Ecto neural progenitor cell (in vitro differentiated cells): Measurements from ENCODE around the gene C6orf141.

Experiments
- DNase-seq: peaks from one replicate; pipeline ENCODE4 v3.0.0-alpha.2; 2018; ENCODE audit warnings: low spot score

Gene C6orf141

DNA sequence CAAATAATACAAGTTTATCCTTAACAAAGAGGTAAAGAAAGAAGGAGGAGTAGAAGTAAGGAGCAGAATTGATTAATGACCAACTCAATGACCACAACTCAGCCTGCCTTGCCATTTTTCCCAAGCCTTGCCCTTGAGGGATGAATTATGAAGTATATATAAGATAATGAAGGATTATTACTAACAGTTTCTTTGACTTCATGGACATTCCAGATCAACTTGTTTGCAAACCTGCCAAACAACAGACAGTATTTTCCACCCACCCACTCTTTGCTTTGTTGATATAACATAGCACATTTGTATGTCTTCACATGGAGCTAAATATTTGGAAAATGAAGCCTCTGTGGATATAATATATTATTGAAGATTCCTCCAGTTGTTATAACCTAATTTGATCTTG lies 9.9 kb upstream of the C6orf141 start:
- DNase-seq, result no peak

DNA sequence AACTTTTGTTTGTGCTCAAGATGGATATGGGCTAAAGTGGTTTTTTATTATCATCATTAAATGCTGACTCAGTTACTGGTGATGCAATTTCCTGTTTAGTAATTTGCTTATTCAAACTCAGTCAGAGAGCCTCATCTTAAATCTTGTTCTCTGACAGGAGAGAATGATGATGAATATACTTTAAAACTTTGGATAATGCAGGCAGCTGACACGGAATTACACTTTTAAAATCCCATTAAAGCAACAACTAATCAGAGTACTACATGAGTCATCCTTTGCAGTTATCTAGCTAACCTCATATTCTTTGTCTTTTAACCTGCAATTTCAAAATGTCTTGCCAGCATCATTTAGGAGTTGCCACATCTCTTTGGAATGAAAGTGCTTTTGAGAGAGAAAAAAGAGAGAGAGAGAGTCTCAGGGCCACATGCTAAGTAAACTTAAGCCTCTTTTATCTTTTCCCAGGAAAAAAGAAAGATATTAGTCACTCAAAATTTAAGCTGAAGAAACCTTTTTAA lies 9.2 kb upstream of the C6orf141 start:
- no peak for DNase-seq

DNA sequence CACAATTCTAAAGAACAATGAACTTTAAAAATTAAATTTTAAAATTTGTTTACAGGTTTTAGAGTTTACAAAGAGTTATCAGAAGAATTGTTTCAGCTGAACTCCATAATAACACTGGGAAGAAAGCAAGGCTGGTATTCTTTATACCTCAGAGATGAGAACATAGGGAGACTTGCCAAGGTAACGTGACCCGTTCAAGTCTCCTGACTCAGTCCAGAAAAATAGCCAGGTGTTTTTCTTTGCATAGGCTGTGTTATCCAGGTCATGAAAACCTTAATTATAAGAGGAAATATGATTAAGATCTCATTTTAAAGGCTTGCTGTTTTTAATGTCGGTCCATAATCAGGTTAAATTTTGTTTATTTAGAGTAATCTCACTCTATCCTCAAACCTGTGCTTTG lies 8.5 kb upstream of the C6orf141 start:
- no peak for DNase-seq

DNA sequence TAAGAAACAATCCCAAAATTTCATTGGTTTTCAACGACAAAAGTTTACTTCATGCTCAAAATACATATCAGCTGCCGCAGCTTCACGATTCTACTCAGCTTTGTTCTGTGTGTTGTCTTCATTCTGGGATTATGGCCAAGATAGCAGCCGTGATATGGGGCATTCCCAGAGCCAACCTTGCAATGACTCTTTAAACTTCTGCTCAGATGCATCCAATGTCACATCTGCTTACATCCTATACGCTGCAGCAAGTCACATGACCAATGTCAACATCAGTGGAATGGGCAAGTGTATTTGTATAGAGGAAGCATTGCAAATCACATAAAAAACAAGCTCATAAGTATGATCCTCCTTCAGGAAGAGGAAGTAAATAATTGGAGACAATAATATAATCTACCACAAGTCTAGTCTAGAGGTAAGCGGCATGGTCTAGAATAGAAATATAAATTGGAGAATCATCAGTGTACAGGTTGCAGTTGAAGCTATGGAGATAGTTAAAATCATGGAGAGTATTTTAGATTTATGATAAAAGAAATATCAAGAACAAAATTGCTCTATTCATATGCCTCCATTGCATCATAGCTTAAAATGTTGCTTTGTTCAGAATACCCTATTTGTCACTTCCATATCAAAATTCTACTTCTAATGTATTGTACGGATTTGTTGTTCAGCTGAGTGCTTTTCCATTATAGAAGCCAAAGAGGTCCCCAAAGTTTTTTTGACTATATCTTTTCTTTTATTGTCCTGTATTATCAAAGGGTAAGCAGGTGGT lies 7.2 kb upstream of the C6orf141 start:
- DNase-seq, result no peak

DNA sequence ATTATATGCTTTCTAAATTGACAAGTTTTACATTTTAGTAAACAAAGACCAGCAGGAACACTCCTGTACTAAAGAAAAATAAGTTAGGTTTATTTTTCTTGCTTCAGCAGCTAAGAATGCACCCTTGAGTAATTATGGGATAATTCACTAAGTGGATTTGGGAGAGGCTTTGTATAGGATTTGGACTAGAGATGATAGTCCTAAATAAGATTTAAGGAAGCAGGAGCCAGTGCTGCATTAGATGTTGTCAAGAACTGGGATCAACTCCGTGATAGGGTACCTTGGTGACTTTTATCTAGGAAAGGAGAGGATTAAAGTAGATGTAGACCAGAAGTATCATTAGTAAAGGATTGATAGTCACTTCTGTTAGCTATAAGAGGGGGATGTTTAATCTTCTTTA lies 4.1 kb upstream of the C6orf141 start:
- DNase-seq, result no peak

DNA sequence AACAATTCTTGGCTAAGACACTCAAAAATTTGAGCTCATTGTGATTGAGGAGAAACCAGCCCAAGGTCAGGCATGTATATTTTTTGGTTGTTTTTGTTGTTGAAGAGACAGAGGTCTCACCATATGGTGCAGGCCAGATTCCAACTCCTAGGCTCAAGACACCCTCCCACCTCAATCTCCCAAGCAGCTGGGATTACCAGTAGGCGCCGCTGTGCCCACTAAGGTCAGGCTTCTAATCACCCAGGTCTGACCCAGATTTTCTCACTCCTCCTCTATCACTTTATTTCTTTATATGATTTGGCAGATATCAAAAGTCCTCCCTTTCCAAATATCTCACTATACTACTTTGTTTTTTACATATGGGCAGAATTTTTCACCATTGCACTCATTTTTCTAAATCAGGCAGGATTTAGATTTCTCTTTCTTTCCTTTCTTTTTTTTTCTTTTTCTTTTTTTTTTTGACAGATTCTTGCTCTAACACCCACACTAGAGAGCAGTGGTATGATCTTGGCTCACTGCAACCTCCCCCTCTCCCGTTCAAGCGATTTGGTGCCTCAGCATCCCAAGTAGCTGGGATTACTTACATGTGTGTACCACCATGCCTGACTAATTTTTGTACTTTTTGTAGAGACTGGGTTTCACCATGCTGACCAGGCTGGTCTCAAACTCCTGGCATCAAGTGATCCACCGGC lies 1.7 kb upstream of the C6orf141 start:
- DNase-seq, result no peak

DNA sequence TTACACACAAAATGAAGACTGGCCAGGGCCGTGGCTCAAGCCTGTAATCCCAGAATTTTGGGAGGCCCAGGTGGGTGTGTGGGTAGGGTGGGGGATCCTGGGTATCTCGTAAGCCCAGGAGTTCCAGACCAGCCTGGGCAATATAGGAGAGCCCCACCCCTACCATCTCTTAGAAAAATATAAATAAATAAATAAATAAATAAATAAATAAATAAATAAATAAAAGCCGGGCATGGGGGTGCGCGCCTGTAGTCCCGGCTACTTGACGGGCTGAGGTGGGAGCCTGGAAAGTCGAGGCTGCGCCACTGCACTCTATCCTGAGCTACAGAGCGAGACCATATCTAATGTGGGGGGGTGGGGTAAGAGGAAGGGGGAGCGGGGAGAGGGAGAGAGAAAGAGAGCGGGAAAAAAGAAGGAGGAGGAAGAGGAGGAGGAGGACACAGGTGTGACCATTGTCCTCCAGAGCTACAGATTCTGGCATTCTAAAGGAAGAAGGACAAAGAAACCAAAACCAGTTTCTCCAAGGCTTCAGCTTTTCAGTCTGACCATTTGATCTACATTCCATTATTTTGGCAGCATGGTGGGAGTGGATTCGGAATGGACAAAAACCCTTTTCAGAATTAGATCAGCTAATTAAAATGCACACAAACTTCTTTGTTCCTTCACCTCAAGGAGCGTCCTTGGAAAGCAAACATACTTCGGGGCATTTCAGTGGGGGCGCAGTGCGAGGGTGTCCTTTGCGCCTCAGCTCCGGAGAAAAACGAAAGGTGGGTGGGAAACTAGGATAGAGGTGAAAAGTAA lies 577 bp upstream of the C6orf141 start:
- no peak for DNase-seq

DNA sequence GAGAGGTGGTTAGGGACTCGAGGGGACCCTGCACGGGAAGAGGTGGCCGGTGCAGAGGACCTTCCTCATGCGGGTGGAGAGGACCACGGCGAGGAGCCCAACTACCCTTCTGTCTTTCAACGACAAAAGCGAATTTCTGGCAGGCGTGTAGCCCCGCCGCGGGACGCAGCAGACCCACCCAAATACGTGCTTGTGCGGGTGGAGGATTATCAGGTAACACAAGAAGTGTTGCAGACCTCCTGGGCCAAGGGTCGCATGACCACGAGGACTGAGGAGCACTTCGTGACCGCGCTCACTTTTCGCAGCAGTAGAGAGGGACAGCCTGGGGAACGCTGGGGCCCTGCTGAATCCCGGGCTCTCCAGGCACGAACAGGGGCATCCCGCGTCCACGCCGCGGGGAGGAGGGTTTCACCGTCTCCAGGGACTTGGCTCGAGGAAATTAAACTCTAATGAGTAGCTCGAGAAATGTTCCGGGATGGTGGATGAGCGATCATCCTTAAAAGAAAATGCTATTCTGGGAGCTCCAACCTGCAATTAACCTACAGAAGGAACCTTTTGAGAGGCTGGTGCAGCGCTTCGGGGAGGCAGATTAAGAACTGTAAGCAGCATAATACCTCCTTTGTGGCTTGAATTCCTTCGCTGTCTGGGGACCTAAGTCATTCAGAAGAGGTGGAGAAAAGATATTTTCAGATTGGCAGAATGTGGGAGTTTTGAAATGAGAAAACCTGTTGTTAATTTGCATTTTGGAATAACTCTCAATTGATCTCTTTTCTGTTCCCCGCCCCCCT lies 804 bp downstream of the C6orf141 start:
- DNase-seq, result peak; percentile 67

DNA sequence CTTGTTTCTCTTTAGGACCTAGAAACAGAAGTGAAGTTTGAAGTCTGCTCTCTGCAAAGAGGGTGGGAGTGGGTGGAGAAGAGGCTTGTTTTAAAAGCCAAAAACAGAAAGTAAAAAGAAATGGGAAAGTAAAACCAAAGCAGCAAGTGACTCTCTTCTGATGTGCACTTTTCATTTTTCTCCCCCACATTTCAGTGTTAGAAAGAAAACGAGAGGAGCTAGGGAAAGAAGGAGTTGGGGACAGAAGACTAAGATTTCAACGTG lies 1.3 kb downstream of the C6orf141 start:
- DNase-seq, result no peak

DNA sequence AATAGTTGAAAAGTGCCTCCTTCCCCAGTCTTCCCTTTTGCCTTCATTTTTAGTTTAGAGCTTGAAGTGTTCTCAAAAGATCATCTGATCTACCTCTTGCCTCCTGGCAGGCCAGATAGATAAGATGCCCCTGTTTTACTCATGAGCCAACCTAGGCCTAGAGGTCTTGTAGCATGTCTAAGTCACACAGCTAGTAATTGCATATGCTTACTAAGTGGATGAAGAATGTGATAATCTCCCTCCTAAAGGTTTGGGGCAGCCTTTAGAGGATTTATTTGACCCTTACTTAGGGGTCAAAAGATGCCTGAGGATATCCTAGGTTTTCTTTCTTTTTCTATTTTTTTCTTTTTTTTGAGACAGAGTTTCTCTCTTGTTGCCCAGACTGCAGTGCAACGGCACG lies 2.1 kb downstream of the C6orf141 start:
- no peak for DNase-seq

DNA sequence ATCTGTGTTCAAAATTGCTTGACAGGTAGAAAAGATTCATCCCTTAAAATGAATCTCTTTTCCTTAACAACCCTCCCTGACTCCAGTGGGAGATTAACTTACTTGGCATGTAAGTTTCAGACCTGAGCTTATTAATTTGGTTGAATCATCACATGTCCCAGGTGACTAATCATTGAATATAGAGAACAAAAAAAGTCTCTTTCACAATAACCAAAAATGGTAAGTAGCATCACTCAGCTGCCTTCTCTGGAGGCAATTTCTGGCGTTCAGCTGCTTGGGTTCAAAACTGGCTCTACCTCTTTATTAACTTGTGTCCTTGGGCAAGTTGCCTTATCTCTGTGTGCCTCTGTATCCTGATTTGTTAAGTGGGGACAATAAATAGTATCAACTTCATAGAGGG lies 2.9 kb downstream of the C6orf141 start:
- DNase-seq, result no peak

DNA sequence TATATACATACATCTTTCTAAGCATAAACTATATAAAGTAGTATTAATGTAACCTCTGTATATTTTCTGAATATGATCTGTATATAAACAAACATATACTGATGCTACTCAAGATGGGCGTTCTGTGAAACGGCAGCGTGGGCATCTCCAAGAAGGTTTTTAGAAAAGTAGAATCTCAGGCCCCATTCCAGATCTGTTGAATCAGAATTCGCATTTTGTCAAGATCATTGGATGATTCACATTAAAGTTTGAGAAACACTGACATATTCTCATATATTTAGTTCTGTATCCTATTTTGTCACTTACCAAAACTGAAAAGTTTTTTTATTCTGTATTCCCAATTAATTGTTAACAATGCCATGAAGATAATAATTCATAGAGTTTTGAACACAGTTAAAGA lies 5.5 kb downstream of the C6orf141 start:
- no peak for DNase-seq

DNA sequence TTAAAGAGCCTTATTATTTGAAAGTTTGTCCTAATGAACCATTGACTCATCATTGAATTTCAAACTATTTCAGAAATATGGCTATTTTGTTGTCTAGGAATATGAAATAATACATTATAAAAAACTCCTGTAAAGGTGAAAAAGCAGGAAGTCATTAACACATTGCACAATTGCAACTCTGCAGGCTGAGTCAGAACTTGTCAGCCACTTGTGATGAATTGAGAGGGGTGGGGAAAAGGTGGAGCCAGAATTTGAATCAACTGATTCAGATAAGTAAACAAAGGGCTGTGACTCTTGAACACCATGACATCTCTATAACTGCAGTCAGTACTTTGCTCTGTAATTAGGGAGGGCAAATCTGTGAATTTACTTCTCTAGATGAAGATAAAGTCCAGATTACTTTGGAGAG lies 6.0 kb downstream of the C6orf141 start:
- no peak for DNase-seq

DNA sequence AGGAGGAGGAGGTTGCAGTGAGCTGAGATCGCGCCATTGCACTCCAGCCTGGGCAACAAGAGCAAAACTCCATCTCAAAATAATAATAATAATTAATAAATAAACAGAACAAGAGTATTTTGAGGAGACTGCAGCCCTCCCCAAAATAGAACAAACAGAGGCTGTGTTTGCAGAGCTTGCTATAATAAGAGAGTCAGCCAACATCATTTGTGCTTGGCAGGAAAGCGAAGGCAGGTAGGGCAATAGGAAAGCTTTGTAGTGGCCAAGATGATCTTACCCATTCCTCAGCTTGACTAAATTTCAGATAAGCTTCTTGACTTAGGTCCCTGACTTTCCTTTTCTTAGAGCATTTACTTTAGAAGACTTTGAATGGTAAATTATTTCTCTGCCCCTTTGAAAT lies 6.7 kb downstream of the C6orf141 start:
- no peak for DNase-seq

DNA sequence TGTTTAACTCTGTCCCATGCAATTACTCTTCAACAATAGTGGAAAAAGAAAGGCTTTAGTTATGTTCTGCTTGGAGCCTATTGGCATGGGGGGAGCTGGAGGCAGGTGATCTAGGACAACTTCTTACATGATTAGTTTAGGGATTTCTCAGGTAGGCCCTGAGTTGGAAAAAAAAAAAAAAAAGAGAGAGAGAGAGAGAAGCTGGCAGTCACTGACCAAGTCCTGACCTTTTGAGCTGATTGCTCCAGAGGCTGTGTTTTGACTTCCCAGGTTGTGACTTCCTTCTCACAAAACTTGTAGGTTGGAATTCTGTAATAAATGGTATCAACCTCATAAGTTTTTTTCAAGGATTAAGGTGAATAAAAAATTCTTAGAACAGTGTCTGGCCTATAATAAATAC lies 7.8 kb downstream of the C6orf141 start:
- DNase-seq, result no peak

DNA sequence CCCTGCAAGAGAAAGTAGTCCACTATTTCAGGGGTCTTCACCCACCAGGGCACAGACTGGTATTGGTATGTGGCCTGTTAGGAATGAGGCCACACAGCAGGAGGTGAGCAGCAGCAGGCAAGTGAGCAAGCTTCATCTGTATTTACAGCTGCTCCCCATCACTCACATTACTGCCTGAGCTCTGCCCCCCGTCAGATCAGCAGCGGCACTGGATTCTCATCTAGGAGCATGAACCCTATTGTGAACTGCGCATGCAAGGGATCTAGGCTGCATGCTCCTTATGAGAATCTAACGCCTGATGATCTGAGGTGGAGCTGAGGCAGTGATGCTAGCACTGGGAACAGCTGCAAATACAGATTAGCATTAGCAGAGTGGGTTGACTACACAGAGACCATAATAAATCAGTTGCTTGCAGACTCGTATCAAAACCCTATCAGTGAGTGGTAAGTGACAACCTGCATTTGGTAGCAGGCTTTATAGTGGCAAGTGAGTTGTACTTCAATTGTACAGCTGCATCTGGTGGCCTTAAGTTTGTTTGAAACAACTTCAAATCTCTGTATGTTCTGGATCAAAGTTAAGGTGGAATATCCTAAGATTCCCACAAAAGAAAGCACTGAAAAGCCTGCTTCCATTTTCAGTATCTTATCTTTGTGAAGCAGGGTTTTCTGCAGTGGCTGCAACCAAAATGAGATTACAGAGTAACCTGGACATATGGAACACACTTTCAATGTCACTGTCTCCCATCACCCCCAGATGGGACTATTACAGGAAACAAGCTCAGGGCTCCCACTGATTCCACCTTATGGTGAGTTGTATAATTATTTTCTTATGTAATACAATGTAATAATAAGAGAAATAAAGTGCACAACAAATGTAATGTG lies 12.8 kb downstream of the C6orf141 start:
- DNase-seq, result no peak

DNA sequence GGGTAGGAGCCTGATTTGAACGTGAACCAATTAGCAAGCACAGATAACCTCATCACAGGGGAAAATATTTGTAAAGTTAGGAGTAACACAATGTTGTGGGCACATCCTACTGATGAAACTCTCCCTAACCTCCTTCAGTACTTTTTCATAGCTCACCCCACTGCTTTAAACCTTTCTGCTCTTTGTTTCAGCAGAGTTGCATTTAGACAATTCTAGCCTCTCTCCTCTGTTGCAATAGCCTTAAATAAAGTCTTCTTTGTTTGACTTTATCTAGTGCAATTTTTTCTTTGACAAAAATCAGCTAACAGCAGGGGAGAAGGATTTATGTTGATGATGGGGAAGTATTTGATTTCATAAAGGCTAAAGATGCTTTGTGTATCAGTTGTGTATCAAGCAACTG lies 14.1 kb downstream of the C6orf141 start:
- no peak for DNase-seq

DNA sequence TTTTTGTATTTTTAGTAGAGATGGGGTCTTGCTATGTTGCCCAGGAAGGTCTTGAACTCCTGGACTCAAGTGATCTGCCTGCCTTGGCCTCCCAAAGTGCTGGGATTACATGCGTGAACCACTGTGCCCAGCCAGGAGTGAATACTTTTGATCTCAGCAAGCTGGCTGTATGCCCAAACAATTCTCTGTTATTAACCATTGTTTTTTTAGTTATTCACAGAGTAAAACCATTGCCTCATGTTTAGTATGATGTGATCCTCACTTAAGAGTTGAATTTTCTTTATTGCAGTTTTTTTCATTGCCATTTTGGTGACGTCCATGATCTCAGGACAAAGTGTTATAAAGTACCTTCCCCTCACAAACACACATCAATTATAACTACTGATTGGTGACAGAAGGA lies 14.8 kb downstream of the C6orf141 start:
- no peak for DNase-seq

DNA sequence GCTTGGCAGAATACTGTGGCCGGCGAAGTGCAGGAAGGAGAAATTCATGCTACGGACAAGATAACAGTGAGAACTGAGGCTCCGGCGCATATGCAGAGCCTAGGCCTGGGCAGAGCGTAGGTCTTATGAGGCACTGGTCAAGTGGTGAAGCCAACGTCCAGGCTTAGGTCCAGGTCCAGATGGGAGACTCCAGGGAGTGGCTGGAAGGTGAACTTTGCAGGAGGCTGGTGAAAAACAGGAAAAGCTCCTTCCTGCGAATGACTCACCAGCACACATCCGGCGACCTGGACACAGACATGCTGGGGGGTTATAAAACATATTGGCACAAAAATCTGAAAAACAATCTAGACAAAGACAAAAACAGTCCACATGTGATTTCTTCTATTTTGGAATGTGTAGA lies 15.4 kb downstream of the C6orf141 start:
- DNase-seq, result no peak

DNA sequence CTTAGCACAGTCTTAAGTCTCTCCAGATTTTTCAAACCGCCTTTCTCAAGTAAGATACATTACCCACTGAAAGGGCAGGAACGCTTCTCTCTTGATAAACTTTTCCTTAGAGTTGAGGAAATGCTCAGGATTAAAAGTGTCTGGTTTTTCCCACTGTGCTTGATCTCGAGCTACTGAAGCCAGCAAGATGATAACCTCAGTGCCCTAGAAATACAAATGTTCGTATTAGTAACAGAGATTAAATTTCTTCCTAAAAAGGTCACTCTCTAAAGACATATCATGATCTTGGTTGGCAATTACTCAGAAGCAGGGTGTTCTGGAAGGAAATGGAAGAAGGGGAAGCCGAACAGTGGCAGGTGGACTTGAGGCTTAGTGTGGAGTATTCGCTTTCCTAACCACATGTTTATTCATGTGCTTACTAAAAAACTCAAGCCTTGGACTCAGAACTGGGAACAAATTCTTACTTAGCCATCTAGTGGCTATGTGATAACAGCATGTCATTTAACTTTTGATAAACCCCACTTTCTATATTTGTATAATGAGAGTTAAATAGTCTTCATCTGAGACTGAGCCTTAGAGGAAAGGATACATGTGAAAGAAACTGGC lies 20.1 kb downstream of the C6orf141 start:
- no peak for DNase-seq

DNA sequence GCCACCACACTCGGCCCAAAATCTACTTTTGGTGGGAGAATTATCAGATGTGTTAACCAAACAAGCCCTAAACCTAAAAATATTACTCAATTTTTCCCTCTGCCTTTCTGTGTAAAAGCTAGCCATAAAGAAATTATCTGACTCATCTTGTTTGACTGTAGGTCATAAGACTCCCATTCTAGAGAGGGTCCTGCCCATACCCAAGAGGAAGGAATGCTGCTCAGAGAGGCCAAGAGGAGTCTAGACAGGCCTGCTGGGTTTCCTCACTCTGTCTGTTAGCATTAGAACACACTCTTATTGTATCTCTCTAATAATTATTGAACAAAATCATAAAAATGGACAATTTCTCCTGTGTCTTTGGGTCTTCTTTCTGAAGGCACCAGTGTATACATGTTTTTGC lies 26.1 kb downstream of the C6orf141 start:
- DNase-seq, result no peak
